ENCODE data around the gene PTAFR.

PTAFR gene

GRCh38 chr1:28176492-28177470 is at the start of gene PTAFR:
TSS of gene PTAFR (minus strand) at chr1:28176690. CDS start at chr1:28151021, 25,669 bp downstream.
- in situ Hi-C loops (cut with MboI; ENCODE audit: low sequenced_read_pairs) = no loop called here

DNA sequence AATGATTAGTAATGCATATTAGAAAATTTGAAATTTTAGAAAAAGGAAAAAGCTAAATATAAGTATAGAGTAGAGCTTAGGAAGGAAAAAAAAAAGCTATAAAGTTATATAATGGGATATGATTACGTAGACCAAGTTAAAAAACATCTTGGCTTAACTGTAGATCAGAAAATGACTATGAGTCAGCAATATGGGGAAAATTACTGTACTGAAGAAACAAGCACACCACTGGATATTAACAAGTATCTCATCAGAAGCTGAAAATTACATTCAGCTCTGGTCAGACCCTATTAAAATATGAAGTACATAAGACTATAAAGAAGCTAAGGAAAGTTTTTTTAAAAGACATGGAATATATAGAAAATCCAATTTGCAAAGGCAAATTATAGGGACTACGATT is 36.8 kb upstream of the PTAFR start:
- in situ Hi-C loops (cut with MboI; ENCODE audit: low sequenced_read_pairs) = no loop called here

- in situ Hi-C loops (cut with MboI; ENCODE audit: low sequenced_read_pairs) = no loop called here
Measured at GRCh38 chr1:28209700-28210099, 33.2 kb upstream of the PTAFR start.

DNA sequence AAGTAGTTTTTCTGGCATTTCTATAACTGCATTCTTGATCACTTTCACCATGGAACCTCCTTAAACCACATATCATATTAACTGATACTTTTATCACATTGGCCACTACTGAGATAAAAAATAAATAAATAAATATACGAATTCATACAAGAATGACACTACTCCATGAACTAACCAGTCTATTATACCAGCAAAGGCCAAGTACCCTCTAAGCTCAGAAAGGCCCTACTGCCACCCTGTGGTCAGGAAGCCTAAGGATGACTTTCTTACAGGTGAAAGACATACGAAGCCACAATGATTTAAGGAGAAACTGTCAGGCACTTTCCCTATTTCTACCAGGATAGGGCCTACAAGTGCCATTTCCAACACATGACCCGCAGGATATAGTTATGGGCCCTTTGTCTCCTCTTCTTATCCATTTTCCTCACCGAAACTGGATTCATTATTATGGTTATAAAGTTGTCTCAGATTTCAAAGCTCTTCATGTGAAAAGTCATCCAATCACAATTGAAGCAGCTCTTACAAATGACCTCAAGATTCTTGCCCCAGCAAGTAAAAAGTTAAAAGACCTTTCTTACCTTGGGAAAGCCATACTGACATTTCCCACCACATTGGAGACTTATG is 32.4 kb upstream of the PTAFR start:
- in situ Hi-C loops (cut with MboI; ENCODE audit: low sequenced_read_pairs) = no loop called here

DNA sequence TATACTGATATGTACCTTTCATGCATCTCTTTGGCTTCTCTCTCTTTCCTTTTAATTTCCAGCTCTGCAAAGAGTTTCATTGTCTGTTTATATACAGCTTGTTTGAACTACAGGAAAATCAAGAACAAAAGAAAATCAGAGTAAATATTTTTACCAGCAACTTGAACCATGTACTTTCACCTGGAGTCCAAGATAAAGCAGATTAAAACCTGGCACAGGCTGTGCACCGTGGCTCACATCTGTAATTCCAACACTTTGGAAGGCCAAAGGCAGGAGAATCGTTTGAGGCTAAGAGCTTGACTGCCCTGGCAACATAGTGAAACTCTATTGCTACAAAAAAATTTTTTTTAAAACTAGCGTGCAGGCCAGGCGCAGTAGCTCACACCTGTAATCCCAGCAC is 28.8 kb upstream of the PTAFR start:
- in situ Hi-C loops (cut with MboI; ENCODE audit: low sequenced_read_pairs) = no loop called here

DNA sequence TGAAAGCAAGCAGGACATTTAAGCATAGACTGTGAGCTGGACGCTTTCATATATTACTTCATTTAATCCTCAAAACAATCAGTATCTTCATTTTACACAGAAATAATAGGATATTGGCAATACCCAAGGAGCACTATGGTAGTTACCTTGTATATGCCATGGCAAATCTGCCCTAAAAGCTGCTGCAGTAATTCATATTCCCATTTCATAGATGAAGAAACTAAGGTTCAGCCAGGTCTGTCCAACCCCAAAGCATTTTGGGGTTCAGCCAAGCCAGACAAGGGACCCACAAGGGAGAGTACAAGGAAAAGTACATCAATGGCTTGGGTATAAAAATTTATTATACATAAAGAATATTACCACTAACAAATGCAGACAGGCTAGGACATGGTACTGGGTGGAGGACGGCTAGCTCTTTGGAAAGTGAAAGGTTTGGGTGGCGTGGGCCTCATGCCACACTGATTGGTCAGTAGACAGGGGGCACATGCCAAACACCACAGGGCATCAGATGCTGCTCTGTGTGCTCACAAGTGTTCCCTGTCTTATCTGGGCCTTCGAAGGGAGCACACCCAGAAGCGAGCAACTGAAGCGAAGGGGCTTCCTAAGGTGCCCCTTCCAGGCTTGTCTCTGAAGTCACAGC is 23.9 kb upstream of the PTAFR start:
- in situ Hi-C loops (cut with MboI; ENCODE audit: low sequenced_read_pairs) = no loop called here

DNA sequence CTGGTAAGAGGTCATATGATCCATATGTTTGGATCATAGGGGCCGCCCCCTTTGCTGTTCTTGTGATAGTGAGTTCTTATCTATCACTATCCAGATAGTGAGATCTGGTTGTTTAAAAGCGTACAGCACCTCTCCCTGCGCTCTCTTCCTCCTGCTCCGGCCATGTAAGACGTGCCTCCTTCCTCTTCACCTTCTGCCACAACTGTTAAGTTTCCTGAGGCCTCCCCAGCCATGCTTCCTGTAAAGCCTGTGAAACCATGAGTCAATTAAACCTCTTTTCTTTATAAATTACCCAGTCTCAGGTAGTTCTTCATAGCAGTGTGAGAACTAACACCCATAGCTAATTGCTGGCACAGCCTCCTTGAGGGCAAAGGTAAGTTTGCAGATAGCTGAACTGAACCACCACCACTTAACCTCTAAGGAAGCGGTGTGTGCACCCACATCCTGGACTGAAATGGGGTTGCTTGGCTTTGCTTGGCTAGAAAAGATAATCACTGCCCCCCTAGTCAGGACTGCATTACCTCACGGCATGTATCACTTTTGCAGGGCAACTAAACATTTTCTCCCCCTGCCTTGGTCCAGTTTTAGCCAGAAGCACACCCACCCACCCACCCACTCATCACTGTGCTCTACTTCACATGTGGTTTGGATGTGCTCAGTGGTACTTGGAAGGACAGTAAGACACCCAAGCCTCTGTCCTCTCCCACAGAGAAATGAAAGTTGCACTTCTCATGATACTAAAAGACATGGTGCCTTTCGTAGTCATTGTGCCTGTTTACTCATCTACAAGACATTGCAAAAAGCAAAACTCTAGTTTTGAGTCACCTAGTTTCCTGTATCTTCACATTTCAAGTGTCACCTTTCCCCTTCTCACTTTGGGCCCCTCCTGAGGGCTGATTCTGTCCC is 23.1 kb upstream of the PTAFR start:
- in situ Hi-C loops (cut with MboI; ENCODE audit: low sequenced_read_pairs) = no loop called here

GRCh38 chr1:28197682-28198415 is 21.4 kb upstream of the PTAFR start:
- in situ Hi-C loops (cut with MboI; ENCODE audit: low sequenced_read_pairs) = no loop called here

GRCh38 chr1:28196330-28196729 is 19.8 kb upstream of the PTAFR start:
- in situ Hi-C loops (cut with MboI; ENCODE audit: low sequenced_read_pairs) = no loop called here

DNA sequence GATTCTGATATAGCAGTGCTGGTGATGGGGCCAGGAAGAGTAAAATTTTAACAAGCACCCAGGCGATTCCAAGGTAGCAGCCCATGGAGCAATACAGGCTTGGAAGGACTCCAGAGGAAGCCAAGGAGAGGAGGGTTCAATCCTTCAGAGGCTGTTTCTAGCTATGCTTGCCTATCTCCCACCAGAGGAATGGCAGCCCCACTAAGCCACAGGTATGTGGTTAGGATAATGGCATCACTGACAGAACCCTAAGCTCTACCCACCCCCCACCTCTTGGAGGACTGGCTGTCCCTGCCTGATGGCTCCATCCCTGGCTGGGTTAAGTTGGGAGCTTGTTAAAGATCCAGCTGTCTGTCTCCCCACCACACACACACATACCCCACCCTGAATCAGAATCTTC is 19.3 kb upstream of the PTAFR start:
- in situ Hi-C loops (cut with MboI; ENCODE audit: low sequenced_read_pairs) = no loop called here

GRCh38 chr1:28194326-28195035 is 18.0 kb upstream of the PTAFR start:
- in situ Hi-C loops (cut with MboI; ENCODE audit: low sequenced_read_pairs) = no loop called here

GRCh38 chr1:28193701-28194161 is 17.2 kb upstream of the PTAFR start:
- in situ Hi-C loops (cut with MboI; ENCODE audit: low sequenced_read_pairs) = no loop called here

- in situ Hi-C loops (cut with MboI; ENCODE audit: low sequenced_read_pairs) = no loop called here
Measured at GRCh38 chr1:28190996-28191645, 14.6 kb upstream of the PTAFR start.

GRCh38 chr1:28190337-28190979 is 14.0 kb upstream of the PTAFR start:
- in situ Hi-C loops (cut with MboI; ENCODE audit: low sequenced_read_pairs) = no loop called here

- in situ Hi-C loops (cut with MboI; ENCODE audit: low sequenced_read_pairs) = no loop called here
Measured at GRCh38 chr1:28185071-28185470, 8.6 kb upstream of the PTAFR start.

DNA sequence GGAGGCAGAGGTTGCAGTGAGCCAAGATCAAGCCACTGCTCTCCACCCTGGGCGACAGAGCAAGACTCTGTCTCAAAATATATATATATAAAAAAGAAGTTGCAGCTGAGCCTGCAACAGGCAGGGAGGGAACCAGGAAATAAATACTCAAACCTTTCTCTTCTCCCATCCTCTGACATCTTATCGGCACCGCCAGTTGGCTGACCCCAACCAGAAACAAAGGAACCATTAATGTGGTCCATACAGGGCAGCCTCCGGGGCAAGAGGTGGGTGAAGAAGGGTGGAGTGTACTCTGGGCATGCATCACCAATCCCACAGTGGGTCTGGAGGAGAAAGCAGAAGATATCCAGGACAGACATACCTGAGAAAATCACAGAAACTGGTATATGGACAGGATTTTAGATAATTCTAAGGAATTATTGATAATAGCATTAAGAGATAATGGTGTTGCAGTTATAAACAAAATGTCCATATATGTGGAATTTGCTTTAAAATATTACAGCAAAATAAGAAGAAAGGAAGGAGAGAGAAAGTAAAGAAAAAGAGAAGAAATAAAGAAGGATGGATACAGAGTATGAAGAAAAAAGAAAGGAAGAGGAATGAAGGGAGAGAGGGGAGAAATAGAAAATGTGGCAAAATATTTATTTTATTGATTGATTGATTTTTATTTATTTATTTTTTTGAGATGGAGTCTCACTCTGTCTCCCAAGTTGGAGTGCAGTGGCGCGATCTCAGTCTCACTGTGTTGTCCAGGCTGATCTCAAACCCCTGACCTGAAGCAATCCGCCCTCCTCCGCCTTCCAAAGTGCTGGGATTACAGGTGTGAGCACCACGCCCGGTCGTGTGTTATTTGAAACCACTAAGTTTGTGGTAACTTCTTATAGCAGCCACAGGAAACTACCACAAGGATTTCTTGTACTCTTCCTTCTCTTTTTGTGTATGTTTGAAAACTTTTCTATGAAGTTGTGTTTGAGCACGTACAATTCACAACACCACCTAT is 4.1 kb upstream of the PTAFR start:
- in situ Hi-C loops (cut with MboI; ENCODE audit: low sequenced_read_pairs) = no loop called here

All from hTERT RPE-1 (cell line).